SK-N-SH (cell line): Measurements from ENCODE around the gene NEUROG2.

ENCODE experiments used
- CTCF ChIP-seq: fragments of 200-600 bp; sonication (generic); IDR thresholded peaks from 2 replicates; pipeline ENCODE4 v1.6.1; 2017; ENCODE audit warnings: antibody characterized with exemption, mild to moderate bottlenecking, moderate library complexity
- EP300 ChIP-seq, 2 experiments: IDR thresholded peaks; 2 replicates each; pipeline versions ENCODE4 v1.4.0 to v1.6.1; 2012; ENCODE audit warnings: borderline replicate concordance in 1 of 2, low read depth in 1 of 2, low read length in 1 of 2
- EZH2phosphoT487 ChIP-seq: fragments of 200-600 bp; sonication (generic); IDR thresholded peaks from 2 replicates; pipeline ENCODE4 v1.6.1; 2017; ENCODE audit warnings: low read depth, mixed run types, mild to moderate bottlenecking, antibody characterized with exemption, moderate library complexity, borderline replicate concordance
- MXI1 ChIP-seq: IDR thresholded peaks from 2 replicates; pipeline ENCODE4 v1.6.1; 2012; ENCODE audit warnings: mild to moderate bottlenecking, low read depth, low read length, improper control_type of control experiment
- NFIC ChIP-seq: IDR thresholded peaks from 2 replicates; pipeline ENCODE4 v1.4.0; 2012; ENCODE audit warnings: borderline replicate concordance
- POLR2AphosphoS5 ChIP-seq: IDR thresholded peaks from 2 replicates; pipeline ENCODE4 v1.6.1; 2012; ENCODE audit warnings: low read depth, low read length
- RAD21 ChIP-seq: IDR thresholded peaks from 2 replicates; pipeline ENCODE4 v1.6.1; 2012; ENCODE audit warnings: mild to moderate bottlenecking, low read length
- REST ChIP-seq: IDR thresholded peaks from 2 replicates; pipeline ENCODE4 v1.6.1; 2012; ENCODE audit warnings: mild to moderate bottlenecking, low read depth, low read length, moderate library complexity
- YY1 ChIP-seq: IDR thresholded peaks from 2 replicates; pipeline ENCODE4 v1.4.0; 2012; ENCODE audit warnings: low read depth, mild to moderate bottlenecking

GRCh38 chr4:112508356-112508755 is 7.6 kb downstream of the NEUROG2 start:
- TF ChIP-seq EZH2phosphoT487 (no peak), REST (no peak), MXI1 (no peak), NFIC (no peak), CTCF (no peak), EP300 (IDR thresholded peaks at IDR 0.05; ENCODE audit: borderline replicate concordance in 1 of 2, low read depth in 1 of 2, low read length in 1 of 2) (no peak), POLR2AphosphoS5 (no peak), RAD21 (no peak), YY1 (no peak)
